ENCODE data around the gene ITGB5. TPM values are rescaled to one million over a fixed set of nuclear protein-coding genes. Genes with fewer than 3 reads are reported as not detected.

The ITGB5 gene
- polyA plus RNA-seq, 3 donors = 0.68 to 1.2 (median 1.0) TPM

DNA sequence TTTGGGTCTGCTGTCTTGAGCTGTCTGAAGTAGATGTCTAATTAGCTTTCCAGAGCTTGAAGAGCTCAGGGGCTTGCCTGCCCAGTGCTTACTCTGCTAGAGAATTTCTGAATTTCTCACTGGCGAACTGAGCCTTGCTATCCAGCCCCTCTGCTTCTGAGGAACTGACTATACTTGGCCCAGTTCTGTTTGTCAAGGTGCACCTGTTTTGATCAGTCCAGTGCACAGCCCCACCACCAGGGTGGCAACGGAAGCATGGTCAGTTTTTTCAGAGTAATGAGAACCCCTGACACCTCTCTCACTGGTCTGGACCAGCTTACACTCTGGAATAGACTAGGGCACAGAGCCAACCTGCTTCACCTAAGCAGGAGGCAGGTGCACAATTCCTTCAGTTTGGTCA lies 25.2 kb downstream of the ITGB5 start:
- DNase-seq = no peak
- Mint-ChIP-seq H3K4me1 (peaks cover 10% of the 10 kb centered on the region), H3K27me3 (ENCODE audit: low read depth in 3 of 3) (peaks cover 2 to 7% (median 4%) of the 10 kb centered on the region in 3 donors), H3K36me3 (no peaks in the 10 kb centered on the region), H3K4me3 (no peak overlapping the region), H3K27ac (no peak overlapping the region), H3K9me3 (peaks cover 0 to 2% (median 0%) of the 10 kb centered on the region in 7 donors)
- Histone ChIP-seq H3K27ac (ENCODE audit: low read depth in 1 of 2, low read length in 2 of 2) (no peak overlapping the region), H4K20me1 (ENCODE audit: insufficient read depth, low read length) (no peaks in the 10 kb centered on the region), H3K9ac (ENCODE audit: insufficient read depth, low read length, poor library complexity, severe bottlenecking) (no peak overlapping the region), H3K4me2 (replicated peaks; ENCODE audit: extremely low read depth, low read length, poor library complexity, severe bottlenecking) (no peak overlapping the region), H3K27me3 (ENCODE audit: control insufficient read depth in 2 of 2, insufficient read depth in 2 of 2, low read length in 2 of 2) (no peaks in the 10 kb centered on the region), H3K4me1 (ENCODE audit: control insufficient read depth in 1 of 2, insufficient read depth in 2 of 2, low read length in 2 of 2) (peaks cover 0 to 7% of the 10 kb centered on the region in 2 donors), H3K9me3 (replicated peaks in 1 of 2; ENCODE audit: control insufficient read depth in 1 of 2, insufficient read depth in 1 of 2, low read length in 2 of 2) (no peaks in the 10 kb centered on the region), H2AFZ (ENCODE audit: insufficient read depth, low read depth, low read length, poor library complexity, severe bottlenecking) (no peak overlapping the region), H3K36me3 (replicated peaks in 1 of 2; ENCODE audit: control insufficient read depth in 1 of 2, insufficient read depth in 2 of 2, low read length in 2 of 2) (no peaks in the 10 kb centered on the region), H3K79me2 (ENCODE audit: insufficient read depth, low read length) (no peaks in the 10 kb centered on the region), H3K4me3 (replicated peaks in 1 of 3; ENCODE audit: low read depth in 2 of 3, low read length in 3 of 3) (no peak overlapping the region)
- WGBS (ENCODE audit: insufficient coverage) = 92% methylated on average over 2 of the region's 2 CpGs
- intact Hi-C loops (cut with micrococcal nuclease) = no loop called here
- TF ChIP-seq, protein P1, sequence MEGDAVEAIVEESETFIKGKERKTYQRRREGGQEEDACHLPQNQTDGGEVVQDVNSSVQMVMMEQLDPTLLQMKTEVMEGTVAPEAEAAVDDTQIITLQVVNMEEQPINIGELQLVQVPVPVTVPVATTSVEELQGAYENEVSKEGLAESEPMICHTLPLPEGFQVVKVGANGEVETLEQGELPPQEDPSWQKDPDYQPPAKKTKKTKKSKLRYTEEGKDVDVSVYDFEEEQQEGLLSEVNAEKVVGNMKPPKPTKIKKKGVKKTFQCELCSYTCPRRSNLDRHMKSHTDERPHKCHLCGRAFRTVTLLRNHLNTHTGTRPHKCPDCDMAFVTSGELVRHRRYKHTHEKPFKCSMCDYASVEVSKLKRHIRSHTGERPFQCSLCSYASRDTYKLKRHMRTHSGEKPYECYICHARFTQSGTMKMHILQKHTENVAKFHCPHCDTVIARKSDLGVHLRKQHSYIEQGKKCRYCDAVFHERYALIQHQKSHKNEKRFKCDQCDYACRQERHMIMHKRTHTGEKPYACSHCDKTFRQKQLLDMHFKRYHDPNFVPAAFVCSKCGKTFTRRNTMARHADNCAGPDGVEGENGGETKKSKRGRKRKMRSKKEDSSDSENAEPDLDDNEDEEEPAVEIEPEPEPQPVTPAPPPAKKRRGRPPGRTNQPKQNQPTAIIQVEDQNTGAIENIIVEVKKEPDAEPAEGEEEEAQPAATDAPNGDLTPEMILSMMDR (IDR thresholded peaks at IDR 0.05) = no peak

DNA sequence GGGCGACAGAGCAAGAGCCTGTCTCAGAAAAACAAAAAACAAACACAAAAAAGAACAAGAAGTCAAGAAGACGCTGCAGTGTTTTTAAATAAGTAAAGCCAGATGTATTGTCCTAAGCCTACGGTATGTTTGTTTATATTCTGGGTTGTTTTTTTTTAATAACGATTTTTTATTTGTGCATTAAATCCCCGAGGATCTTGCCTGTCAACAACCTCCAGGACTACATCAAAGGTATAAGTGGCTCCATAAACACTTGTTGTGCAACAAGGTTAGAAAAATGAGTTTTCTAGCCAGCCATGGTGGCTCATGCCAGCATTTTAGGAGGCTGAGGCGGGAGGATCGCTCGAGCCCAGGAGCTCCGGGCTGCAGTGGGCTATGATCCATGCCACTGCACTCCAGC lies 26.1 kb downstream of the ITGB5 start:
- Histone ChIP-seq H3K27me3 (ENCODE audit: control insufficient read depth in 2 of 2, insufficient read depth in 2 of 2, low read length in 2 of 2) (no peaks in the 10 kb centered on the region), H3K4me1 (ENCODE audit: control insufficient read depth in 1 of 2, insufficient read depth in 2 of 2, low read length in 2 of 2) (peaks cover 0 to 7% of the 10 kb centered on the region in 2 donors), H4K20me1 (ENCODE audit: insufficient read depth, low read length) (no peaks in the 10 kb centered on the region), H3K9ac (ENCODE audit: insufficient read depth, low read length, poor library complexity, severe bottlenecking) (no peak overlapping the region), H3K79me2 (ENCODE audit: insufficient read depth, low read length) (no peaks in the 10 kb centered on the region), H3K9me3 (replicated peaks in 1 of 2; ENCODE audit: control insufficient read depth in 1 of 2, insufficient read depth in 1 of 2, low read length in 2 of 2) (no peaks in the 10 kb centered on the region), H3K36me3 (replicated peaks in 1 of 2; ENCODE audit: control insufficient read depth in 1 of 2, insufficient read depth in 2 of 2, low read length in 2 of 2) (no peaks in the 10 kb centered on the region), H2AFZ (ENCODE audit: insufficient read depth, low read depth, low read length, poor library complexity, severe bottlenecking) (no peak overlapping the region), H3K27ac (ENCODE audit: low read depth in 1 of 2, low read length in 2 of 2) (no peak overlapping the region), H3K4me2 (replicated peaks; ENCODE audit: extremely low read depth, low read length, poor library complexity, severe bottlenecking) (no peak overlapping the region), H3K4me3 (replicated peaks in 1 of 3; ENCODE audit: low read depth in 2 of 3, low read length in 3 of 3) (no peak overlapping the region)
- 100% methylated on average over 1 of the region's 9 CpGs for WGBS (ENCODE audit: insufficient coverage)
- Mint-ChIP-seq H3K27me3 (ENCODE audit: low read depth in 3 of 3) (peaks cover 2 to 7% (median 4%) of the 10 kb centered on the region in 3 donors), H3K4me3 (no peak overlapping the region), H3K4me1 (peaks cover 10% of the 10 kb centered on the region), H3K36me3 (no peaks in the 10 kb centered on the region), H3K27ac (no peak overlapping the region), H3K9me3 (peaks cover 0 to 2% (median 0%) of the 10 kb centered on the region in 7 donors)
- TF ChIP-seq, protein P1 (IDR thresholded peaks at IDR 0.05) = no peak
- no peak for DNase-seq
- intact Hi-C loops (cut with micrococcal nuclease) = no loop called here

Data from CD14-positive monocyte (primary cell).